ENCODE measurements around the gene ADK. TPM values are rescaled to one million over a fixed set of nuclear protein-coding genes. Genes with fewer than 3 reads are reported as not detected.

ADK gene
- total RNA-seq, 1 donor from 2014 or later: 31.9 TPM

DNA sequence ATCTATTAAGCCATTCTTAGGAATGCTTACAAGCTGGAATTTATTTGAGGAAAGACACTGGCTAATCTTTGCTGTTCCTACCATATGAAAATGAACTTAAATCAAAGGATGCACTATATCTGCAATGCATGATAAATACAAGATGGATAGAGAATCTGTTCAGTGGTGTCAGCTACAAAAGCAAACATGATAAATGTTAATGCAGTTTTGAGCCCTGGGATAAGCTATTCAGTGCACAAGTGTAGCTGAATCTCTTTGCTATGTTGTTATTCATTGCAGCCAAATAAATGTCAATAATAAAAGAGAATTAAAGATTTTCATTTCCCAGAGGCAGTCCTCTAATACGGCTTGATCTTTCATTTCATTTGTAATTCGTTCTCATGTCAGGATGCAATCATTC lies 451.6 kb downstream of the ADK start:
- H3K36me3 Mint-ChIP-seq (ENCODE audit: low read depth): peaks cover 11% of the 10 kb centered on the region
- H3K4me1 Mint-ChIP-seq (ENCODE audit: low read depth): no peaks in the 10 kb centered on the region
- TF ChIP-seq, protein P1, sequence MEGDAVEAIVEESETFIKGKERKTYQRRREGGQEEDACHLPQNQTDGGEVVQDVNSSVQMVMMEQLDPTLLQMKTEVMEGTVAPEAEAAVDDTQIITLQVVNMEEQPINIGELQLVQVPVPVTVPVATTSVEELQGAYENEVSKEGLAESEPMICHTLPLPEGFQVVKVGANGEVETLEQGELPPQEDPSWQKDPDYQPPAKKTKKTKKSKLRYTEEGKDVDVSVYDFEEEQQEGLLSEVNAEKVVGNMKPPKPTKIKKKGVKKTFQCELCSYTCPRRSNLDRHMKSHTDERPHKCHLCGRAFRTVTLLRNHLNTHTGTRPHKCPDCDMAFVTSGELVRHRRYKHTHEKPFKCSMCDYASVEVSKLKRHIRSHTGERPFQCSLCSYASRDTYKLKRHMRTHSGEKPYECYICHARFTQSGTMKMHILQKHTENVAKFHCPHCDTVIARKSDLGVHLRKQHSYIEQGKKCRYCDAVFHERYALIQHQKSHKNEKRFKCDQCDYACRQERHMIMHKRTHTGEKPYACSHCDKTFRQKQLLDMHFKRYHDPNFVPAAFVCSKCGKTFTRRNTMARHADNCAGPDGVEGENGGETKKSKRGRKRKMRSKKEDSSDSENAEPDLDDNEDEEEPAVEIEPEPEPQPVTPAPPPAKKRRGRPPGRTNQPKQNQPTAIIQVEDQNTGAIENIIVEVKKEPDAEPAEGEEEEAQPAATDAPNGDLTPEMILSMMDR (IDR thresholded peaks at IDR 0.05): no peak
- H3K27me3 Mint-ChIP-seq (ENCODE audit: low read depth): no peaks in the 10 kb centered on the region
- no peak for DNase-seq (ENCODE audit: low spot score)
- no peak overlapping the region for H3K4me3 Mint-ChIP-seq (ENCODE audit: unreplicated experiment)
- H3K27ac Mint-ChIP-seq (ENCODE audit: unreplicated experiment): no peak overlapping the region
- peaks cover 10% of the 10 kb centered on the region for H3K9me3 Mint-ChIP-seq (ENCODE audit: low read depth)

DNA sequence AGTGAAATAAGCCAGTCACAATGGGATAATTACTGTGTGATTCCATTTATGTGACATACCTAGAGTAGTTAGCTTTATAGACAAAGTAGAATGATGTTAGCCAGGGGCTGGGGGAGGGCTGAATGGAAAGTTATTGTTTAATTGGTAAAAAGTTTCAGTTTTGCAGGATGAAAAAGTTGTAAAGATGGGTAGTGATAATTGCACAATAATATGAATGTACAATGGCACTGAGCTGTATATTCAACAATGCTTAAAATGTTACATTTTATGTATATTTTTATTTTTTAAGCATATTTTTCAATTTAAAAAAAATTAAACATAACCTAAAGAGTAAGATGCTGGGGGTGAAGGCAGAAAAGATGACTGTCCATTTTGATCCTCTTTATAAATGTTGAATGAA lies 459.3 kb downstream of the ADK start:
- TF ChIP-seq, protein P1 (IDR thresholded peaks at IDR 0.05): no peak
- Mint-ChIP-seq H3K4me3 (ENCODE audit: unreplicated experiment) (no peak overlapping the region), H3K36me3 (ENCODE audit: low read depth) (no peaks in the 10 kb centered on the region), H3K9me3 (ENCODE audit: low read depth) (no peaks in the 10 kb centered on the region), H3K4me1 (ENCODE audit: low read depth) (peaks cover 4% of the 10 kb centered on the region), H3K27ac (ENCODE audit: unreplicated experiment) (no peak overlapping the region), H3K27me3 (ENCODE audit: low read depth) (no peaks in the 10 kb centered on the region)
- DNase-seq (ENCODE audit: low spot score): no peak

DNA sequence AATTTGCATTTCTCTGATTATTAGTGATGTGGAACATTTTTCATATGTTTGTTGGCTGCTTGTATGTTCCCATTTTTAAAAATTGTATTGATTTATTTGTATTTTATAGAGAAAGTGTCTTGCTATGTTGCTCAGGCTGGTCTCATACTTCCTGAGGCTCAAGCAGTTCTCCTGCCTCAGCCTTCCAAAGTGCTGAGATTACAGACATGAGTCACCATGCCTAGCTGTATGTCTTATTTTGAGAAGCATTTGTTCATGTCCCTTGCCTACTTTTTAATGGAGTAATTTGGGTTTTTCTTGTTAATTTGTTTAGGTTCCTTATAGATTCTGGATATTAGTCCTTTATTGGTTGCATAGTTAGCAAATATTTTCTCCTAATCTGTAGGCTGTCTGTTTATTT lies 461.2 kb downstream of the ADK start:
- H3K9me3 Mint-ChIP-seq (ENCODE audit: low read depth): no peaks in the 10 kb centered on the region
- H3K27me3 Mint-ChIP-seq (ENCODE audit: low read depth): no peaks in the 10 kb centered on the region
- DNase-seq (ENCODE audit: low spot score): no peak
- H3K36me3 Mint-ChIP-seq (ENCODE audit: low read depth): no peaks in the 10 kb centered on the region
- H3K27ac Mint-ChIP-seq (ENCODE audit: unreplicated experiment): no peak overlapping the region
- H3K4me3 Mint-ChIP-seq (ENCODE audit: unreplicated experiment): no peak overlapping the region
- H3K4me1 Mint-ChIP-seq (ENCODE audit: low read depth): peaks cover 4% of the 10 kb centered on the region
- TF ChIP-seq, protein P1 (IDR thresholded peaks at IDR 0.05): no peak

DNA sequence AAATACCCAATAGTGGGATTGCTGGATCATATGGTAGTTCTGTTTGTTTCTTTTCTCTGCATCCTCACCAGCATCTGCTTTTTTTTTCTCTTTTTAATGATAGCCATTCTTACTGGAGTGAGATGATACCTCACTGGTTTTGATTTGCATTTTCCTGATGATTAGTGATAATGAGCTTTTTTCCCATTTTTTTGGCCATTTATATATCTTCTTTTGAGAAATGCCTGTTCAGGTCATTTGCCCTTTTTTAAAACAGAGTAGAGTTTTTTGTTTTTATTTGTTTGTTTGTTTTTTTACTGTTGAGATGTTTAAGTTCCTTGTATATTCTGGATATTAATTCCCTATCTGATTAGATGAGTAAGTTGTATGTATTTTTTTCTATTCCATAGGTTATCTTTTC lies 469.6 kb downstream of the ADK start:
- Mint-ChIP-seq H3K27me3 (ENCODE audit: low read depth) (no peaks in the 10 kb centered on the region), H3K27ac (ENCODE audit: unreplicated experiment) (no peak overlapping the region), H3K36me3 (ENCODE audit: low read depth) (peaks cover 16% of the 10 kb centered on the region), H3K4me3 (ENCODE audit: unreplicated experiment) (no peak overlapping the region), H3K9me3 (ENCODE audit: low read depth) (peaks cover 22% of the 10 kb centered on the region), H3K4me1 (ENCODE audit: low read depth) (no peaks in the 10 kb centered on the region)
- DNase-seq (ENCODE audit: low spot score): no peak
- TF ChIP-seq, protein P1 (IDR thresholded peaks at IDR 0.05): no peak

DNA sequence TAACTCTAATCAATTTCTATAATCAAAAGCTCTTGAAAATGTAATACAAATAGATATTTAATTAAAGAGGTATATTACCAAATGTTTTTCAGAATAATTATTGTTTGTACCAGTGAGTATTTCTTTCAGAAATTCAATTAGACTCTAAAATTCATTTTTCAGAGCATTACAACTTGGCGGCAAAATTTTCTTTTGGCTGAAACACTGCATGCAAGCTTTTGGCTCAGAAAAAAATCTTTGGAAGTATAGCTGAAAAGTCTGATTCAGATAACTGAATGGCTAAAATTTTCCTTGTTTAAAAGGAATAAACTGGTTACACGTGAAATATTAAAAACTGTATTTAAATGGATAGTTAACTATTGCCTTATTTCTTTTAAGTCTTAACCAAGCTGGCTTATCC lies 472.8 kb downstream of the ADK start:
- H3K4me1 Mint-ChIP-seq (ENCODE audit: low read depth): no peaks in the 10 kb centered on the region
- H3K27me3 Mint-ChIP-seq (ENCODE audit: low read depth): no peaks in the 10 kb centered on the region
- peaks cover 16% of the 10 kb centered on the region for H3K36me3 Mint-ChIP-seq (ENCODE audit: low read depth)
- DNase-seq (ENCODE audit: low spot score): no peak
- H3K4me3 Mint-ChIP-seq (ENCODE audit: unreplicated experiment): no peak overlapping the region
- H3K27ac Mint-ChIP-seq (ENCODE audit: unreplicated experiment): no peak overlapping the region
- peaks cover 17% of the 10 kb centered on the region for H3K9me3 Mint-ChIP-seq (ENCODE audit: low read depth)
- TF ChIP-seq, protein P1 (IDR thresholded peaks at IDR 0.05): no peak

Measured in chondrocyte (in vitro differentiated cells).